Kidney (tissue), 14 donors: ENCODE results near the gene ATXN7L1. TPM values are rescaled to one million over a fixed set of nuclear protein-coding genes. Genes with fewer than 3 reads are reported as not detected.

Experiments
- DNase-seq, 5 donors: peaks; one replicate each; pipeline ENCODE4 v3.0.0-alpha.2; 2013 to 2020
- FAIRE-seq: peaks from 2 replicates; lab custom pipeline; 2012; peaks lifted over from hg19 to GRCh38; lab: Jason Lieb, UNC
- H3K27ac ChIP-seq, 2 donors: one replicate each; pipeline ENCODE4 v1.7.0; 2013; ENCODE audit warnings: low read depth in 2 of 2, low read length in 2 of 2, inconsistent platforms in 1 of 2
- H3K27me3 ChIP-seq: one replicate; pipeline ENCODE4 v1.7.1; 2013; ENCODE audit warnings: low read length, inconsistent platforms; ENCODE audit not compliant: control insufficient read depth, insufficient read depth
- H3K36me3 ChIP-seq, 3 donors: one replicate each; pipeline versions ENCODE4 v1.7.0 to v1.7.1; 2013; ENCODE audit warnings: low read length in 3 of 3, control low read depth in 1 of 3, inconsistent platforms in 1 of 3; ENCODE audit not compliant: insufficient read depth in 3 of 3, control insufficient read depth in 2 of 3
- H3K4me1 ChIP-seq, 3 donors: one replicate each; pipeline versions ENCODE4 v1.7.0 to v1.7.1; 2013; ENCODE audit warnings: low read length in 3 of 3, inconsistent platforms in 1 of 3, low read depth in 1 of 3; ENCODE audit not compliant: control insufficient read depth in 2 of 3, insufficient read depth in 2 of 3
- H3K4me3 ChIP-seq, 3 donors: one replicate each; pipeline versions ENCODE4 v1.7.0 to v1.8.1; 2013; ENCODE audit warnings: low read length in 3 of 3, control low read depth in 1 of 3, inconsistent platforms in 1 of 3
- H3K9ac ChIP-seq, 3 donors: one replicate each; pipeline versions ENCODE4 v1.7.0 to v1.7.1; 2013; ENCODE audit warnings: low read length in 3 of 3, control low read depth in 1 of 3, inconsistent platforms in 1 of 3
- H3K9me3 ChIP-seq, 3 donors: one replicate each; pipeline versions ENCODE4 v1.7.0 to v1.7.1; 2013; ENCODE audit warnings: low read length in 3 of 3, control low read depth in 1 of 3, inconsistent platforms in 1 of 3; ENCODE audit not compliant: control insufficient read depth in 2 of 3, insufficient read depth in 1 of 3
- intact Hi-C: fragments of 100-400 bp; cut with DNase I; formaldehyde crosslinking; loops from one replicate; pipeline ENCODE4 v1.11.1; 2022
- polyA plus RNA-seq: library from polyadenylated mRNA; stranded (reverse); fragments of 350-450 nt; fragmentation: Illumina TruSeq; extraction: RNeasy Lipid Tissue Mini Kit (QIAGEN cat#74804); gene quantifications from one replicate; pipeline ENCODE4 v1.2.3, GENCODE V29; 2014; ENCODE audit warnings: low read depth, low replicate concordance; ENCODE audit not compliant: insufficient read depth
- total RNA-seq: library from RNA; stranded (reverse); fragmentation: NEBNext Ultra II Directional; extraction: Animal tissue kit (Norgen Biotek cat#: 25700); gene quantifications from one replicate; pipeline ENCODE4 v1.2.1, GENCODE V29; 2021
- TF ChIP-seq, protein P1 (sequence below): IDR thresholded peaks from 3 replicates; pipeline ENCODE4 v1.5.1; 2012; ENCODE audit warnings: mild to moderate bottlenecking, moderate library complexity, borderline replicate concordance; ENCODE audit not compliant: insufficient read depth; ENCODE audit errors: extremely low read depth
- donor health status: control.
- donor health status: control.
- donor health status: control.
- donor health status: control.
- donor health status: control.
- donor health status: DM: yes; HTN: yes; CAD: no.
- donor health status: Normal renal cell carcinoma (clear cell type).

ATXN7L1 gene
- total and polyA plus RNA-seq, 2 donors from 2014 or later = 12.5 to 18.5 TPM

DNA sequence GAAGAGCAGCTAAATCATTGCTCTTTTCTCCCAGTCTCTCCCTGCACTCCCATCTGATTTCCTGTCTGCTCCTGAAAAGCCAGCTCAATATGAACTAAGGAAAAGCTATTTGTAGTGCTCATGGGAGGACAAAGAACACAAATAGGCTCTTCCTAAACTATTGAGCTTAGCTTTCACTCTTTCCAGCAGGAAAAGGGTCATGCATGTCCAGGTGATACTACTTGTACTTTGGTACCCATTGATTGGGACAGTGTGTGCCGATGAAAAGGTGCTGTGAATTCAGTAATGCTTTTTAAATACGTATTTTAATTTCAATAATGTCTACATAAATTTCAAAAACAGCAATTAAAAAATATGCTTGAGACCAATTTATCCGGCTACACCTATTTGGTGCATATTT lies 37.5 kb upstream of the ATXN7L1 start:
- no peaks in the 10 kb centered on the region for H3K4me1 ChIP-seq
- H3K9me3 ChIP-seq = peaks cover 0 to 3% (median 0%) of the 10 kb centered on the region in 3 donors
- intact Hi-C loops = no loop called here
- no peak overlapping the region for H3K4me3 ChIP-seq
- H3K9ac ChIP-seq = no peak overlapping the region
- H3K27ac ChIP-seq = no peak overlapping the region
- H3K27me3 ChIP-seq = no peaks in the 10 kb centered on the region
- peaks cover 0 to 7% (median 0%) of the 10 kb centered on the region in 3 donors for H3K36me3 ChIP-seq
- FAIRE-seq (no peak), DNase-seq (no peak)
- TF ChIP-seq, protein P1, sequence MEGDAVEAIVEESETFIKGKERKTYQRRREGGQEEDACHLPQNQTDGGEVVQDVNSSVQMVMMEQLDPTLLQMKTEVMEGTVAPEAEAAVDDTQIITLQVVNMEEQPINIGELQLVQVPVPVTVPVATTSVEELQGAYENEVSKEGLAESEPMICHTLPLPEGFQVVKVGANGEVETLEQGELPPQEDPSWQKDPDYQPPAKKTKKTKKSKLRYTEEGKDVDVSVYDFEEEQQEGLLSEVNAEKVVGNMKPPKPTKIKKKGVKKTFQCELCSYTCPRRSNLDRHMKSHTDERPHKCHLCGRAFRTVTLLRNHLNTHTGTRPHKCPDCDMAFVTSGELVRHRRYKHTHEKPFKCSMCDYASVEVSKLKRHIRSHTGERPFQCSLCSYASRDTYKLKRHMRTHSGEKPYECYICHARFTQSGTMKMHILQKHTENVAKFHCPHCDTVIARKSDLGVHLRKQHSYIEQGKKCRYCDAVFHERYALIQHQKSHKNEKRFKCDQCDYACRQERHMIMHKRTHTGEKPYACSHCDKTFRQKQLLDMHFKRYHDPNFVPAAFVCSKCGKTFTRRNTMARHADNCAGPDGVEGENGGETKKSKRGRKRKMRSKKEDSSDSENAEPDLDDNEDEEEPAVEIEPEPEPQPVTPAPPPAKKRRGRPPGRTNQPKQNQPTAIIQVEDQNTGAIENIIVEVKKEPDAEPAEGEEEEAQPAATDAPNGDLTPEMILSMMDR = no peak

DNA sequence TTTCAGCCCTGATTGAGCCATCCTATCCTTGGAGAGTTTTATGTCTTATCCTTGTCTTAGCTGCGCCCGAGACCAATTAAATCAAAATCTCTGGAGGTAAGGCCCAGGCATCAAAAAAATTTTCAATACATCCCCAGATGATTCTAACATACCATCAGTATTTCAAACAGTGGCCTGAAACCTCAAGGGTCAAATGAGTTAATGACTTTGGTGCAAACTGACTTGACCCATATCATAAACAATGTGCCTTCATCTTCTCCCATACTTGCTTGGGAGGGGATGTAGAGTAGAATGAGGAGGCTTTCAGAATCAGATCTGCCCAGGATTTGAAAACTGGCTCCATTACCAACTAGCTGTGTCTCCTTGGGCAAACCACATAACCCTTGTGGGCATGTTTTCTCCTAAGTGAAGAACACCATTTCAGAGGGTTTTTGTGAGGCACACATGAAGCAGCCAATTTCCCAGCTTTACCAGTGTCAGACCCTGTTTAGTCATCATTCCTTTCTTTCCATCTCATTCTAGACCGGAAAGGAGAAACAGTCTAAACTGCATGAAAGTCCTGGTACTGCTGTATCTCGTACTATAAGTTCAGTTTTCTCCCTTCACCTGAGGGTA lies 35.7 kb upstream of the ATXN7L1 start:
- TF ChIP-seq, protein P1 = no peak
- Histone ChIP-seq H3K9me3 (peaks cover 0 to 3% (median 0%) of the 10 kb centered on the region in 3 donors), H3K4me3 (no peak overlapping the region), H3K27me3 (no peaks in the 10 kb centered on the region), H3K9ac (no peak overlapping the region), H3K27ac (no peak overlapping the region), H3K4me1 (no peaks in the 10 kb centered on the region), H3K36me3 (peaks cover 0 to 7% (median 0%) of the 10 kb centered on the region in 3 donors)
- FAIRE-seq = no peak
- DNase-seq = no peak
- intact Hi-C loops = no loop called here

DNA sequence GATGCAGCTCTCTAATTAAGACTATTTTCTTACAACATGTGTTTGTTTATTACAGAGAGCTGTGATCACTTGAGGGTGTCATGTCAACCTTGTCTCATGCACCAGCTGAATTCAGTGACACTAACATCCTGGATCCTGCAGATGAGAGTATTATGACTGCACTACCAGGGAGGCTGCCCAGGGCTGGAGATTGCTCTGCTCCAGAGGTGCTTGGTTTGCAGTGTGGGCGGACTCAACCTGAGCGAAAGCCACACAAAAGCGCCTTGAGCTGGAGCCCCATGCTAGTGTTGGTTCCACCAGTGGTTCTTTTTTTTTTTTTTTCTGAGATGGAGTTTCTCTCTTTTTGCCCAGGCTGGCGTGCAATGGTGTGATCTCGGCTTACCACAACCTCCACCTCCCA lies 33.8 kb upstream of the ATXN7L1 start:
- peaks cover 0 to 3% (median 0%) of the 10 kb centered on the region in 3 donors for H3K9me3 ChIP-seq
- DNase-seq (no peak), FAIRE-seq (no peak)
- H3K36me3 ChIP-seq = peaks cover 0 to 7% (median 0%) of the 10 kb centered on the region in 3 donors
- H3K27me3 ChIP-seq = no peaks in the 10 kb centered on the region
- intact Hi-C loops = no loop called here
- H3K4me1 ChIP-seq = no peaks in the 10 kb centered on the region
- no peak overlapping the region for H3K4me3 ChIP-seq
- H3K27ac ChIP-seq = no peak overlapping the region
- TF ChIP-seq, protein P1 = no peak
- H3K9ac ChIP-seq = no peak overlapping the region

DNA sequence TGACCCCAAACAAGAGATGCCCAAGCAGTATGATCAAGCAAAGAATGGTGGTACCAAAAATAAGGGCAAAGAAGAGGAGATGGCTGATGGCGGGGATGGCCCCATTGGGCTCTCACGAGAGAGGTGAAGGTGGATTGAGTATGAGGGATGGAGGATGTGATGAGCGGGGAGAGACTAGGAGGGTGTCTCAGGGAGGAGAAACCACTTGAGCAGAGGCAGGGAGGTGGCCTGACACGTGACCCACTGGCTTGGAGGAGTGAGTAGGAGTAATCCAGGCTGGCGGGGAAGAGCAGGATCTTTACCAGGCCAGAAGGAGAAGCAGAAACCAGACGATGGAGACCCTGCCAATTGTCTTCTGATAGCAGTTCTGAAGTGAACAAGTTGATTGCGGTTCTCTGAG lies 33.3 kb upstream of the ATXN7L1 start:
- H3K4me1 ChIP-seq = no peaks in the 10 kb centered on the region
- no peaks in the 10 kb centered on the region for H3K27me3 ChIP-seq
- no peak overlapping the region for H3K27ac ChIP-seq
- DNase-seq = no peak
- no peak overlapping the region for H3K4me3 ChIP-seq
- H3K36me3 ChIP-seq = peaks cover 0 to 7% (median 0%) of the 10 kb centered on the region in 3 donors
- TF ChIP-seq, protein P1 = no peak
- no peak for FAIRE-seq
- peaks cover 0 to 3% (median 0%) of the 10 kb centered on the region in 3 donors for H3K9me3 ChIP-seq
- intact Hi-C loops = no loop called here
- H3K9ac ChIP-seq = no peak overlapping the region
